NK-92 (cell line): ENCODE results near the gene PAGE3.

ENCODE experiments used
- DNase-seq: peaks from one replicate; lab custom pipeline; 2025; ENCODE audit not compliant: unreplicated experiment; lab: John Stamatoyannopoulos, UW

The PAGE3 gene

GRCh38 chrX:55264816-55265215 lies at the start of gene PAGE3:
Gene PAGE3, minus strand, starts transcription at chrX:55264916. Its CDS starts 1,013 bp downstream, at chrX:55263903.
- DNase-seq = no peak

- DNase-seq = no peak
Observed at GRCh38 chrX:55312655-55313054, 47.9 kb upstream of the PAGE3 start.

- DNase-seq = no peak
Observed at GRCh38 chrX:55290963-55291362, 26.2 kb upstream of the PAGE3 start.

GRCh38 chrX:55279832-55280231 lies 15.1 kb upstream of the PAGE3 start:
- DNase-seq = no peak

GRCh38 chrX:55260806-55261205 lies 3.9 kb downstream of the PAGE3 start:
- no peak for DNase-seq

- DNase-seq = no peak
Observed at GRCh38 chrX:55253528-55253927, 11.2 kb downstream of the PAGE3 start.

- no peak for DNase-seq
Observed at GRCh38 chrX:55240788-55241340, 23.9 kb downstream of the PAGE3 start.

- no peak for DNase-seq
Observed at GRCh38 chrX:55220119-55220794, 44.5 kb downstream of the PAGE3 start, which contains the start of gene PAGE5. Gene PAGE5, plus strand, starts transcription at chrX:55220346. Its CDS starts 1,037 bp downstream, at chrX:55221383.

- DNase-seq = no peak
Observed at GRCh38 chrX:55213381-55213780, 51.3 kb downstream of the PAGE3 start.

GRCh38 chrX:55210931-55211677 lies 53.6 kb downstream of the PAGE3 start:
- DNase-seq = no peak
